Hippocampal formation (tissue), 2 donors: Measurements from ENCODE around the gene ALDH1A1.
"Not testable (repeated sequence)": the region's sequence is repeated elsewhere in the genome, so short reads cannot be mapped to it uniquely, and the experiment has no call there.

Experiments
- DNase-seq, 2 donors: peaks; one replicate each; lab custom pipeline; 2025; lab: John Stamatoyannopoulos, UW

Gene ALDH1A1

DNA sequence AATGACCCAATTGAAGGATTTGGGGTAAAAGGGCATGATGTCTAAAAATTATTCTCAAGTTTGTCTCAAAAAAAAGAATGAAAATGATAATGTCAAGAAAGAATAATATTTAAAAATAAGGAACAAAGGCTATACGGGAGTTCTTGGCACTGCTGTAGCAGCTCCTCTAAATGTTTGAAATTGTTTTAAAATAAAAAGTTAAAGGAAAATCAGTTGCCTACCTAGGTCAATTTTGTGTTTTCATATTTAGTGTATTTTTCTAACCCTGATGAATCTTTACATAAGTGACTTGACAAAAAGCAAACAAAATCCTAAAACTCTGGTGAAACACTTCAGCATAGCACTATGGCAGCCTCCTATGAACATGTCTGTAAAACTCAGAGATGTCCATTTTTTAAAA lies 56.4 kb downstream of the ALDH1A1 start:
- no peak for DNase-seq

- no peak for DNase-seq
Observed at GRCh38 chr9:72895122-72895521, 57.7 kb downstream of the ALDH1A1 start.

DNA sequence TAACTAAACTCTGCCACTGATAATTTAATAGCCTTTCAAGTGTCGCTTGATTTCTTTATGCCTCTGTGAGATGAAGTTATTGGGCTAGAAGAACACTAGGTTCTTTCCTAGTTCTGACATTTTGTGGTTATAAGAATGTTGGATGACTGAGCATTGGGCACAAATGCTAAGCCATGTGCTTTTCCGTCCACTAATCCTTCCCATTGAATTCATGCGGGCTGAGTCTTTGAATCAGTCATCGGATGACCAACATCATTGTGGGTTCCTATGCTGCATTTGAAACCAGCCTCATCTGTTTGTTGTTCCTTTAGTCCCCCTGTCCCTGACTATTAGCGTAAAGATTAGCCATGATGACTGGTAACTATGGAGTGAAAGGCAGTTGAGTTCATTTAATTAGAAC lies 58.5 kb downstream of the ALDH1A1 start:
- no peak for DNase-seq

GRCh38 chr9:72893437-72893836 lies 59.4 kb downstream of the ALDH1A1 start:
- DNase-seq, result no peak

DNA sequence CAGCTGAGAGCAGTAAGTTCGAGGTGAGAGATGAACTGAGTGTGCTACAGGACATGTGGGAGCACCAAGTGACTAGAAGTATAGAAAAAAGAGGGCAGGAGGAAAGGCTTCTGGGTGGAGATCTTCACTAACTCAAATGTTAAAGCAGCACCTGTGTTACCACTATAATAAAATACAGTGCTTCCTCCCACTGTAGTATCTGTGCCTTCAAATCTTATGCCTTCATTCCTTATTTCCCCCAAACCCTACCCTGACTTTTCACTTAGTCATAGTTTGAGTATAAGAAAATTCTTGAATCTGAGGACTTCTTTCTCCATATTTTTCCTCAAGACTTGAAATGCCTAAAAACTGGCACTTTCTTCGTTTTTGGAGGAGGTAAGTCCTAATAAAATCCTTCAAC lies 61.8 kb downstream of the ALDH1A1 start:
- DNase-seq, result no peak

- DNase-seq, result no peak
Observed at GRCh38 chr9:72888943-72889342, 63.9 kb downstream of the ALDH1A1 start.

GRCh38 chr9:72888067-72888466 lies 64.8 kb downstream of the ALDH1A1 start:
- DNase-seq, result no peak

GRCh38 chr9:72886386-72886785 lies 66.5 kb downstream of the ALDH1A1 start:
- no peak for DNase-seq

DNA sequence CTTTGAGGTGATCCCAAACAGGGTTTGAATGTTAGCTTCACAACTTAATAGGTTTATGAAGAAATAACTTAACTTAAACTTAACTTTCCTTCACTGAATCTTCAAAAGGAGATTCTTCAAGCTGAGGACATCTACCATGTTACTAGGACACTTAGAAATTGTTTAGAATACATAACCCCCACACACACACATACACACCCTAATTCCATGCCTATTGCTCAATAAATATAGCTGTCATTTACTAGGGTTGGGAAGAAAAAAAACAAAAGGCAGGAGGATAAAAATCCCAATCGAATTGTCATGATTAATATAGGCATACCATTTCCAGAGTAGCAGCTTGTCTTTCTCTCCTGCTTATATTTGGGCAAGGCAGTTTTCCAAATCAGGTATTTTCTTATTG lies 68.3 kb downstream of the ALDH1A1 start:
- DNase-seq, result no peak

DNA sequence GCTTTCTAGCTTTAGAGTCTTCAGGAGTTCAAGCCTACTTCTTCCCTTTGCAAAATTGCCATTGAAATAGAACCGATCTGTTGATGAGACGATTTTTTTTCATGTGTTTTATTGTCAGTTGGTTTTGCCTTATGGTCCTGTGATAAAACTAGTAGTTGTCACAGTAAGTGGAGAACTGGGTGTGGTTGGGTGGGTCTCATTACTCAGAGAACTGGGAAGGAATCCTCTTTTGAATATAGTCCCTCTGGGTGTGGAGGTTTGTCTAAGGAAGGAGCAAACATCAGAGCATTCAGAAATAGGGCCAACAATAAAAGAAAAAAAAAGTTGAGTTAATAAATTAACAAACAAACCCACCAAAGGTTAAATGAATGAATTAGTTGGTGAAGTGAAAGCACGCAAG lies 69.0 kb downstream of the ALDH1A1 start:
- DNase-seq, result no peak

DNA sequence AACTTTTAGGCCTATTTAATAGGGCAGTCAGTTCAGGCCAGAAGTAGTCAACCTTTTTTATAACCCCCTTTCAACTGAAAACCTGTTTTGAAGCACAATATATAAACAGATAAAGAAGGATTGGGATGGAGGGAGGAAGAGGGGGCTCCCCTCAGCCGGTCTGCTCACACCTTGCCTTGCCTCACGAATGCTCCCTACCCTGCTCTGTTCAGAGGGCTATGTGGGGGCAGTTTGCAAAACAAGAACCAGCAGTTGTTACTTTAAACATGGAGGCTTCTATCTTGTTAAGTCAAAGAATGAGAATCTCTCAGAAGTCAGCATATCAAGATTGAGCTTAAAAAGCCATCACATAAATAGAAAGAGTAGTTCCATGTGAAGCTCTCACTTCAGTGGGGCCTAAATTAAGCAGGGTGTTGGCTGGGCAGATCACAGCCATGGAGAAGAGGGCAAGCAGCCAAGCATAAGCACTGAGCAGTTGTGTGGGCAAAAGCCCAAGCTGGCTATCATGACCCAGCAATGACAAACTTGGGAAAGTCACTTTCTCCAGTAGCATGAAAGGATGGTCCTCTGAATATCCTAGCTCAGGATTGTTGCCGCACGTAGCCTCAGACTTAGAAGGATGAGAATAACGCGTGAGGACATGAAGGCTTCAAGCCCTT lies 70.6 kb downstream of the ALDH1A1 start:
- DNase-seq, result no peak

DNA sequence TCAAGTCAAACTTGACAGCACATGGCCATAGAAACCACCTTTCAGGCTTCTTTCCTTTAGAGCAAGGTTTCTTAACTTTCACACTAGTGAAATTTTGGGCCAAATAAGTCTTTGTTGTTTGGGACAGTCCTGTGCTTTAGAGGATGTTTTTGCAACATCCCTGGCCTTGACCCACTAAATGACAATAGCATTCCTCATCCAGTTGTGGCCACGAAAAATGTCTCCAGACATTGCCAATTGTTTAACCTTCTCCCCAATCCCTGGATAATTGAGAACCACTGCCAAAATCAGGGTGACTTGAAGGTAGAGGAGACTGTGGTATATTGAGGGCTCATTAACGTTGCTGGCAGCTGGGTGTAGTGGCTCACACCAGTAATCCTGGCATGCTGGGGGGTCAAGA lies 72.0 kb downstream of the ALDH1A1 start:
- DNase-seq, result no peak

GRCh38 chr9:72875221-72875620 lies 77.6 kb downstream of the ALDH1A1 start:
- DNase-seq, result no peak

GRCh38 chr9:72874344-72874743 lies 78.5 kb downstream of the ALDH1A1 start:
- no peak for DNase-seq

DNA sequence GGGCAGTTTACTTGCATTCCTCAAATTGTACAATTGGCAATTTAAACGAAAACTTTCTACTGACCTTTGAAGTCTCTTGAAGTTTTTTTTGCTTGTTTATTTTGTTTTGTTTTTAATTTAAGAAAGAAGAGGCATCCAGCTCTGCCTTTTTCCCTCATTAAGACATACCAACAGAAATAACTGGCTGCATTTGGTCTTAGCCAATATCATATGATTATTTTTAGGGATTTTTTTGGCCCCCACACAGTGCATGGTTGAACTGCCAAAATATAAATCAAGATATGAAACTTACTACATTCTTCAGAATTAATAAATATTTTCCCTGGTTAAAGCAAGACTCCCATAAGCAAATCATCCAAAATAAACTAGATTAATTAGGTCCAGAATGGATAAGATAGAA lies 79.4 kb downstream of the ALDH1A1 start:
- DNase-seq, result no peak

GRCh38 chr9:72872718-72873117 lies 80.1 kb downstream of the ALDH1A1 start:
- no peak for DNase-seq

DNA sequence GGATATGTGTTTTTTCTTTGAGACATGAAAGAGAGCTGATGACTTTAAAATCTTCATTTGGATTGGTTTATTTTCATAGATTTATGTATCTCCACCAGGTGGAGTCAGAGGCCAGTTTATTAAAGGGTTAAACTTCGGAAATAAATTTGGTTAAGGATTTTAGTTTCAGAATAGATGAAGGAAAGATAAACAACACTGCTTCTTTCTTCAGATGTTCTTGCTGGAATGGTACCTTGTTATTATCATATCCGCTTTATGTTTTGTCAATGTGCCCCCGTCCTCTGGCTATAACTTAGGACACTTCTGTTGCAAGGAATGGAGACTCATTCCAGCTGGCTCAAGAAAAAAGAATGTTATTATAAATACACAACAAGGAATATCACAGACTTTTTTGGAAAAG lies 81.2 kb downstream of the ALDH1A1 start:
- peak in 1 of 2 donors; percentile 20 for DNase-seq

- no peak for DNase-seq
Observed at GRCh38 chr9:72864327-72864726, 88.5 kb downstream of the ALDH1A1 start.

GRCh38 chr9:72863456-72864094 lies 89.3 kb downstream of the ALDH1A1 start:
- DNase-seq, result no peak

GRCh38 chr9:72862788-72863187 lies 90.1 kb downstream of the ALDH1A1 start:
- DNase-seq, result not testable (repeated sequence)

DNA sequence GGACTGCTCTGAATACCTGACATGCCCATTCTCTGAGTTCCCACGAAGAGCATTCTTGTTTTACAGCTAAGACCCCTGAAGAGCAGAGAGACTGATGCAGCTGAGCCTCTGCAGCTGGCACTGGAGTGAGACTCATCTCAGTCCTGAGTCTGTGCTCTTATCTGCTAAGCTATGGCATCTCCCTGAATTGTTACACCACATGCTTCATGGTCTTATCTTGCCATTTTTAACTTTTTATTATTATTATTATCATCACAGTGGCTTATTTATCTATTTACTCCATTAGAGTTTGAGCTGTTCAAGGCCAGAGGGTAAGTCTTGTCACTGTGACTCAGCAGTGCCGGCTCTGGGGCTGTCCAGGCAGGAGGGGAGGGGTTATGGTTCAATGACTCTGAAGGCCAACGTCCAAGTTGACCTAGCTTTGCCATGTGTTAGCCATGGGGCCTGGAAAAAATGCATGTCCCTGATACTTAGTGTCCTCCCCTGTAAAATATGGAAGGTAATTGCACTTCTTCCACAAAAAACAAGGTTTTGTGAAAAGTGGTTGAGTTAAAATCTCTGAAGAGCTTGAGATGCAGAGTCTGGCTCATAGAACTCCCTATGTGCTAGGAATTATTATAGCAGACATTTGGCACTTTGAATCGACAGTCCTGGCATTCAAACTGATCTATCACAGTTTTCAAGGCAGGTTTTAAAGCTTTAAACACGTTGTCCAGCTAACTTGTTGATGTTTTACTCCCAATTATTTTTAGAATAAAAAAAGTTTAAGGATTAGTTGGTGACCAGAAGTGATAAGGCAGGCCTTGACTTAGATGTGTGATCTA lies 94.6 kb downstream of the ALDH1A1 start:
- no peak for DNase-seq

GRCh38 chr9:72857624-72857996 lies 95.2 kb downstream of the ALDH1A1 start:
- DNase-seq, result no peak

DNA sequence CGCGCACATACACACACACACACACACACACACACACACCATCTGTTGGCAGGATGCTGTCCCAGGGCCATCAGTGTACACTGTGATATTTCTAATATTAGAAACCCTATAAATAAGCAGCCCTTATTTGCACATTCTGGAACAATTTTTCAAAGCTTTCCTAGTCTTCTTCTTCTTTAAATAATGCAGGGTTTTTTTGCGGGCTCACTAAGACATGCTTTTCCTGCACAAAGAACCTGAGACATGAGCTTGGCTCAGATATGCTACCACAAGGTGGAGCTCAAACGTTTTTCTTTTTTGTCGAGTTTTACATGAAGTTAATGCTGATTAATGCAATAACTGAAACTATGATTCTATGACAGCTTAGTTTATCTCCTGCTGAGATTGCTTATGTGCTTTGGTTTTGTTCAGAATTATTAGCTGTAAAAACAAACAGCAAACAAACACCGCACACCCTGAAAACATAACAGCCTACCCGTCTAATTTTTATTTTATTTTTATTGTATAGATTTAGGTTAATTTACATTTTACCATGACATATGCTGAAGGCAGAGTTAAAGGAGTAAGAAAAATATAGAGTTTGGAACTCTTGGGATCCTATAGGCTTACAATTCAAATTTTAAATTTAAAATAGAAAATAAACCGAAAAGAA lies 95.8 kb downstream of the ALDH1A1 start:
- DNase-seq, result peak in 1 of 2 donors; percentile 56
